ENCODE data around the gene VWA3A. TPM values are rescaled to one million over a fixed set of nuclear protein-coding genes. Genes with fewer than 3 reads are reported as not detected.

Gene VWA3A
- total and polyA plus RNA-seq, 2 of the 8 experiments (the other 6 are each of a cell fraction or from before 2014, with no cell fraction given) = 0.05 TPM; not detected in 1

GRCh38 chr16:22163806-22164205 lies 71.5 kb downstream of the VWA3A start (continued):
- no peak for TF ChIP-seq FOSL1 (IDR thresholded peaks at IDR 0.05; ENCODE audit: insufficient read depth, low read depth, low read length)
- TF ChIP-seq BRCA1 (IDR thresholded peaks at IDR 0.05; ENCODE audit: low read depth, low read length) = no peak
- TF ChIP-seq SP2 (IDR thresholded peaks at IDR 0.05; ENCODE audit: low read length) = no peak

All from H1 (cell line).